GM08714 (cell line): ENCODE measurements around the gene DNAH17.

Experiments
- H3K4me3 ChIP-seq: fragments of 200-500 bp; sonication (Bioruptor generic); 2 replicates; pipeline ENCODE4 v1.5.1; 2014; ENCODE audit warnings: mild to moderate bottlenecking, low read length, inconsistent platforms
- ZNF274 ChIP-seq: IDR thresholded peaks from 2 replicates; pipeline ENCODE4 v1.6.1; 2012; ENCODE audit warnings: mild to moderate bottlenecking, low read depth, low read length

Gene DNAH17

DNA sequence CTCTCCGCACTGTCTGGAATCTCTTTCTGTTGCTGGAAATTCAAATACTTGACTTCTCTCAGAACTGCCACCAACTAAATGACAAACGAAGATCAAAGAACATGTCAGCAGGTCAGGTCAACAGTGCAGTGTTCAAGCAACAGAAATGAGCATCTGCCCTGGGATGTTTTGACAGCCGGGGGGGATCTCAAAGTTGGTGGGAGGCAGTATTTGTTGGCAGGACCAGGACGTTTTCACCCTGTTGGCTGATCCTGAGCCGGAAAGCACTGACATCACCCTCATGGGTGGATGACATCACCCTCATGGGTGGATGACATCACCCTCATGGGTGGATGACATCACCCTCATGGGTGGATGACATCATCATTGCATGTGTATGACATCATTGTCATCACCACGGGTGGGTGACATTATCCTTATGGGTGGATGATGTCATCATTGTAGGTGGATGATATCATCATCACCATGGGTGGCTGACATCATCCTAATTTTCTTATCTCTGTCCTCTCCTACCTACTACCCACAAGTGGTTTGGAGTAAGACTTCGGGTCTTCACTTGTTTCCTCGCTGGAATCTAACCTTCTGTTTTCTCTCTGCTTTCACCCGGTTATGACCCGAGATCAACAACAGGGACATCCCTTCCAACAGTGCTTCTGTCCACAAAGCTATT, 18.9 kb downstream of the DNAH17 start:
- H3K4me3 ChIP-seq: no peak overlapping the region
- TF ChIP-seq ZNF274: no peak

DNA sequence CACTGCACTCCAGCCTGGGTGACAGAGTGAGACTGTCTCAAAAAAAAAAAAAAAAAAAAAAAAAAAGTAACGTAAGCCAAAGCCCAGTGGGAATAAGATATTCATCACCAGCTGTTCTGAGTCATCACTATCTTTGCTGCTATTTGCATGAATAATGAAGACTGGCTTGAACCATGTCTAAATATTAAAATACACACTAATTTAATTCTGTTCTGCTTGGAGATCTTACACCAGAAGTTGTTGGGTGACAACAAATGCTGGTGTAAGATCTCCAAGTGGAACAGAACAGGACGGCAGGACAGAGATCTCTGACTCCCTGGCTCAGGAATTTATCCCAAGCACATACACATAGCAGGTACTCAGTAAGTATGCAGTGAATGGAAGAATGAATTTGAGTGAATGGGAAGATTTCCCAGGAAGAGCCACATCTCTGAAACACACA, 19.6 kb downstream of the DNAH17 start:
- no peak for TF ChIP-seq ZNF274
- H3K4me3 ChIP-seq: no peak overlapping the region

DNA sequence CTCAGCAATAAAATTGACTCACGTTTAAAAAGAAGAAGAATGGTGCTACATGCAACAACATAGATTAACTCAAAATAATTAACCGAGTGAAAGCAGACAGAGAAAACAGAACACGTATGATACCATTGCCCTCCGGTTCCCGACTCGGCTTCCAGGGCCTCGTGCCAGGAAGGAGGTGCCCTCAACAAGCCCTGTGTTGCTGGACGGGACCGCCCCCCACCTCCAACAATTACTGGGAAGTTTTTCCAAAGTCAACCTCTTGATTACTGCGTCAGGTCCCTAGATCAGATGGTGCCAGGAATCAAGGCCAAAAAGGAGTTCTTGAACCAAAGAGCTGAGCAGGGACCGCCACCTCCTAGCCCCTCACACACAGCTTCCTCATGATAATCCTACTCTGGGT, 20.4 kb downstream of the DNAH17 start:
- no peak for TF ChIP-seq ZNF274
- no peak overlapping the region for H3K4me3 ChIP-seq

DNA sequence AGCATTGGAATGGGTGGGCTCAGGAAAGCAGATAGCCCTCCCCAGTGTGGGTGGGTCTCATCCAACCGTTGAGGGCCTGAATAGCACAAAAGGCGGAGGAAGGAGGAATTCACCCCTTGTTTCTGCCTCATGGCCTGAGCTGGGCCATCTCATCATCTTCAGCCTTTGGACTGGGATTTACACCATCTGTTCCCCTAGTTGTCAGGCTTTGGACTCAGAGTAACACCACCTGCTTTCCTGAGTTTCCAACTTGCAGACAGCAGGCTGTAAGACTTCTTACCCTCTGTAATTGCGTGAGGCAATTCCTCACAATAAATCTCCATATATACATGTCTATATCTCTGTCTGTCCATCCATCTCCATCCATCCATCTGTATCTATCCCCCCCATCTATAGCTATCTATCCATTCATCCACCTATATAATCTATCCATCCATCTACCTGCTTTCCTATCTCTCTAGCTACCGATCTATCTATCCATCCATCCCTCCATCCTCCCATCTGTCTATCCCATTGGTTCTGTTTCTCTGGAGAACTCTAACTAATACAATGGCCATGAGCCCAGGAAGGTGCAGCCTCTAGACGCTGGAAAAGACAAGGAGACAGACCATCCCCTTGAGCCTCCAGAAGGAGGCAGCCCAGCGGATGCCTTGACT, 21.3 kb downstream of the DNAH17 start:
- no peak overlapping the region for H3K4me3 ChIP-seq
- TF ChIP-seq ZNF274: no peak

DNA sequence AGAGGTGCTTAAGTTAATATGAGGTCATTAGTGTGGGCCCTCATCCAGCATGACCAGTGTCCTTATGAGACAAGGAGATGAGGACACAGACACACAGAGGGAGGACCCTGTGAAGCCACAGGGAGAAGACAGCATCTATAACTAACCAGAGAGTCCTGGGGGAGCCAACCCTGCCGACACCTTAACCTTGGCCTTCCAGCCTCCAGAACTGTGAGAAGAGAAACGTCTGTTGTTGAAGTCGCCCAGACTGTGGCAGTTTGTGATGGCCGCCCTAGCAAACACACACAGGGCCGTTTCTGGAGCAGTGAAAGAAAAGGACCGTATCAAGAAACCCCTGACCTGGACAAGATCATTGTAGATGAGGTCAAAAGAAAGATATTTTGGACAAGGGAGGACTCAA, 26.7 kb downstream of the DNAH17 start:
- TF ChIP-seq ZNF274: no peak
- H3K4me3 ChIP-seq: no peak overlapping the region

DNA sequence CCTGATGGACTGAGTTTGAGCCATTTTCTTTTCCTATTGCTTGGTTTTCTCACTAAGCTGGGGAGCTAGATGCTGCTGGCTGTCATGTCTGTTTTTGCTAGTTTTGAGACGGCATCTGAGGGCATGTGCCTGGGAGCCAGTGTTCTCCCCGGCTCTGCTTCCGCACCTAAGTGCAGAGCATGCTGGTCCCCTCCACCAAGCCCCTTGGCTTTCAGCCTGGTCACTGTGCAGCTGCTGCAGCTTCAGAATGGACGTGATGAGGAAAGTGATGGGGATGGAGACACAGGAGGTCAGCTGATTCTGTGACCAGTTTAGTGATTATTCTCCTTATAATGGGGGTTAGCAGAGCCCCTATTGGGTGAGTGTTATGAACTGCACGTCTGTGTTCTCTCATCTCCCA, 28.5 kb downstream of the DNAH17 start:
- H3K4me3 ChIP-seq: no peak overlapping the region
- TF ChIP-seq ZNF274: no peak

DNA sequence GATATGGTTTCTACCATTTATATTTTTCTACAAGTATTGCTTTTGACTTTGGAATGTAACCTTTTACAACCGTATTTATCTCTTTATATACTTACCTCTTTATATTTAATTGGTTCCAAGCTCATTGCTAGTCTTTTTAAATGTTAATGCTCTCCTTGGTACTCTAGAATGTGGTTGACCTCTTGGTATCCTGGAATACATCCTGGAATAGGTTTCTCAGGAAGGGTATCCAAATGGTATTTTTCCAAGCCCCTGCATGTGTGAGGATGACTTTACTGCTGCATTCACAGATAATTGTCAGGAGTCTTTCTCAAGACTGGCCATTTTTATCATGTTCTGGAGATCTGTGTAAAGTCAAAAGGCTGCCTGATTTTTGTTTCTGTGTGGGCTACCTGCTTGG, 30.2 kb downstream of the DNAH17 start:
- no peak for TF ChIP-seq ZNF274
- H3K4me3 ChIP-seq: no peak overlapping the region

DNA sequence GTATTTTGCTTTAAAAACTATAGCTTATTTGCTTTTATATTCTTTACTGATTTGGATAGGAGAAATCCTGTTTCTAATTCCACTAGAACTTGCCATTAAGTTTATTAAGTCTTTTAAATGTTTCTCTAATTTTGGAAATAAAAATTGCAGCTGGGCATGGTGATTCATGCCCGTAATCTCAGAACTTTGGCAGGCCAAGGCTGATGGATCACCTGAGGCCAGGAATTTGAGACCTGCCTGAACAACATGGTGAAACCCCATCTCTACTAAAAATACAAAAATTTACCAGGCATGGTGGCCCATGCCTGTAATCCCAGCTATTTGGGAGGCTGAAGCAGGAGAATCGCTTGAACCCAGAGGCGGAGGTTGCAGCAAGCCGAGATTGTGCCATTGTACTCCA, 30.7 kb downstream of the DNAH17 start:
- TF ChIP-seq ZNF274: no peak
- no peak overlapping the region for H3K4me3 ChIP-seq

DNA sequence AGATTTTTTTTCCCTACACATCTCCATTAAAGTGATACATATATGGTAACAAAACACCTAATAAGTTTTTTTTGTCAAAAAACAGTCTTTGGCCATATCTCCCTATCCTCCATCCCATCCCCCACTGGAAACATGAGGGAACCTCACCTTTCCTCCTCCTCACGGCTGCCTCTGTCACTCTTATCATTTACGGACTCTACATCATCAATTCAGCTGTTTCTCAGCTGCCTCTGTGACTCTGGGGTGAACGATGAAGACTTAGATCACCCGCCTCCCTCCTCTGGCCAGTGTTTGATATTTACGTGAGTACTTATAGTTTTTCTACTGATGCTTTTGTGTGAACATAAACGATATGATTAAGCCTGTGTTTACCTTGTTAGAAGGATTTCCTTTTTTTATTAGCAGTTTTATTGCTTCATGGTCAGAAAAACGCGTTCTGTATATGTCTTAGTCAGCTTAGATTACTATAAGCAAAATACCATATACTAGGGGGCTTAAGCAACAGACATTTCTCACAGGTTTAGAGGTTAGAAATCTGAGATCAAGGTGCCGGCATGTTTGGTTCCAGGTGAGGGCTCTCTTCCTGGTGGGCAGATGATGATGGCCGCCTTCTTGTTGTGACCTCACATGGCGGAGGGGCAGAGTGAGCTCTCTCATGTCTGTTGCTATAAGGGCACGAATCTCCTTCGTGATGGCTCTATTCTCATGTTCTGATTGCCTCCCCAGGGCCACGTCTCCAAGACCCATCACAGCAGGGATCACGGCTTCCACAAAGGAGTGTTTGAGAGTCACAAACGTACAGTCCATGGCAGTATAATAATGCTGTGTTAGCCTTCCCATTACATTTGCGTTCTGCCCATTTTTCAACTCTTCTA, 32.1 kb downstream of the DNAH17 start:
- TF ChIP-seq ZNF274: no peak
- H3K4me3 ChIP-seq: no peak overlapping the region

DNA sequence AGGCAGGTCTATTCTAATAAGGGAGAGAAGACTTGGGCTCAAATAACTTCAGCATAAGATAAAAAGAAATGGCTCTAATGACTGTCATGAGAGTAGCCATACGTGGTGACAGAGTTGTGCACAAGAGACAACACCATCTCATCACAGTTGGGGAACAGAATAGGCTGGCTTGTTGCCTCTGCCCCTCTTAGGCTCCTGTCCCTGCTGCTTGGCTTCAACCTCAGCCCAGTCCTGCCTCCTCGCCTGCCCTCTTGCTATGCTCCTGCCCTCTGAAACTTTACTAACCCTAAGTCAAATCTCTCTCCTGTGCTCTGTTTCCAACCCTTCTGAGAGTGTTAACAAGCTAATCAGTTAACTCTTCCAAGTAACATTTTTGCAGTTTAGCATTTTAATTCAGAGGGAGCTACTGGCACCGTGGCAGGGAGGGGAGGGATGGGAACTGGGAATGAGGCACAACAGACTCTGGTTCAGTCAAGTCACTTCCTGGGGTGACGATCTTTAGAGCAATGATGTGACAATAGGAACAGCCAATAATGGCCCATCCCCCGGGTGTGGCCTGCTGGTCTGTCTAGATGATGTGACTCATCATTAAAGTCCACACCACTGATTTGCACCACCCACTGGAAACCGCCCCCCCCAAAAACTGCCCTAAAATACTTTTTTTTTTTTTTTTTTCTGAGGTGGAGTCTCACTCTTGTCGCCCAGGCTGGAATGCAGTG, 35.5 kb downstream of the DNAH17 start:
- no peak for TF ChIP-seq ZNF274

DNA sequence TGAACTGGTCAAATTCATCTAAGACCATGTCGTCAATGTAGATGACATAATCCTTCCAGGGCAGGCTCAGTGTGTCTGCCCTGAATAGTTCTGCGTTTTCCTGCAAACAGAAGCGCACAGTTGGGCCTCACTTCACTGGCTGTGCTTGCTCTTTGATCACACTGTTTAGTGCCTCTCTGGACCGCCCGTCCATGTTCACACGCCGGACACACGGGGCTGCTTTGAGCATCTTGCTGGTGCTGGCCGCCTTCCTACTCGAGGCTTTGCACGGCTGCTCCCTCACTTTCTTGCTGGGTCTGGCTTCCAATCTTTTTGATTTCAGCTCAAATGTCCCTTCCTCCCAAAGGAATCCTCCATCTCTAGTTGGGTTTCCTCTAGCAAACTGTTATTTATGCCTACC, 37.4 kb downstream of the DNAH17 start:
- no peak overlapping the region for H3K4me3 ChIP-seq

More for the DNA sequence above, 35.5 kb downstream of the DNAH17 start:
- no peak overlapping the region for H3K4me3 ChIP-seq

DNA sequence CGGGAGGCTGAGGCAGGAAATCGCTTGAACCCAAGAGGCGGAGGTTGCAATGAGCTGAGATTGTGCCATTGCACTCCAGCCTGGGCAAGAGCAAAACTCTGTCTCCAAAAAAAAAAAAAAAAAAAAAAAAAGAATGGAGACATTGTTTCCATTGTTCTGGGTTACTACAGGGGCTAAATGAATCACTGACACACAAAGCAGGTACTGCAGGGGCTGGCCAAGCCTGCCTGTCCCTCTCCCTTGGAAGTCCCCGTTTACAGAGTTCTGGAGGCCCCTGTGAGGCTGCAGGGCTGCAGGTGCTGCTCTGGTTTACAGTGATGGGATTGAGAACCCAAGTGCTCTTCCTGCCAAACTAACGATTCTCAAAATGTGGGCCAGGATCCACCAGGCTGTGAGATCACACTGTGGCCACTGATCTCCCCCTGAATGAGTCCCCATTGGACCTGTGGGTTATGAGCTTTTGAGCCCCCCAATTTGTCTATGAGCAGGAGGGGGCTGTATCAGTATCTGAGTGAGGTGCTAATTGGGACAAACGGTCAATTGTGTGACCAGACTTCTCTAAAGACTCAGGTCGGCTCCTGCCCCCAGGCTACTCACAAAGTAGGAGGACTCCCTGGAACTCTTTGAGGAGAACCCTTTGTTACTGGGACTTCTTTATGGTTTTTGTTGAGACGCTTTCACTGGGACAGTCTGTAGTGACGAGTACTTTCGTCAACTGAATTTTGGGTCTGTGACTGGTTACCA, 39.0 kb downstream of the DNAH17 start:
- TF ChIP-seq ZNF274: no peak

More for the DNA sequence above, 37.4 kb downstream of the DNAH17 start:
- TF ChIP-seq ZNF274: no peak

DNA sequence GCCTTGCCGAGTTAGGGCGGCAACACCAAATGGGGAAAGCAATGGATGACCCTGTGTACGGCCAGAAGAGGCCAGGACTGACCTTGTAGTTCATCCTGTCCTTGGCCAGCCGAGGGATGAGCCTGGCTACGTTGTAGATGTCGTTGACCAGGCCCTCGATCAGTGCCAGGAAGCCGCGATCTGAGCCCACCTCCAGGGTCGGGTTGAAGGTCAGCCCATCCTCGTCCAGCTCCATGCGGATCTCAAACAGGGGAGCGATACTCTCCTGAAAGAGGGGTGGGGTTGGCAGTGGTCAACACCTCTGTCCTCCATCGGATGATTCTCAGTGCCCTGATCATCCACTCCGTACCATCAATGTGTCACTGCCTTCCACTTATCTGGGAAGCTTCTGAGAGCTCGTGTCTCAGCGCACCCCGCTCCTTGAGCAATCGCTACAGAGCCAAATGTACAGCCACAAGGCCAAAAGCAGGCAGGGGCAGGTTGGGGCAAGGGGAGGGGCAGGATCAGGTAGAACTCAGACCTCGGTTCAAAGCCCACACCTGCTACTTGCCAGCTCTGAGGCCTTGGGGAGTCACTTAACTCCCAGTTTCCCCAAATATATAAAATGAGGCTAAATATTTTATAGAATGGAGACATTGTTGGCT, 39.9 kb downstream of the DNAH17 start:
- TF ChIP-seq ZNF274: no peak
- H3K4me3 ChIP-seq: no peak overlapping the region

More for the DNA sequence above, 39.0 kb downstream of the DNAH17 start:
- no peak overlapping the region for H3K4me3 ChIP-seq
